Measurements from ENCODE around the gene AK8. TPM values are rescaled to one million over a fixed set of nuclear protein-coding genes. Genes with fewer than 3 reads are reported as not detected.

Gene AK8
- total RNA-seq, 4 donors from 2014 or later, result 0.27 to 1.3 TPM; not detected in 2

- WGBS, 2 donors (ENCODE audit: low coverage in 1 of 2), result 93 to 94% methylated on average over 9 to 27 of the region's 27 CpGs
- Histone ChIP-seq H3K4me3 (no peak overlapping the region), H3K27me3 (no peaks in the 10 kb centered on the region), H3K9me3 (no peaks in the 10 kb centered on the region), H3K4me1 (peaks cover 0 to 10% (median 3%) of the 10 kb centered on the region in 4 donors), H3K36me3 (no peaks in the 10 kb centered on the region), H3K27ac (no peak overlapping the region)
- no peak for DNase-seq
- TF ChIP-seq POLR2A (IDR thresholded peaks at IDR 0.05) (no peak), EP300 (IDR thresholded peaks at IDR 0.05; ENCODE audit: low read depth) (no peak), POLR2AphosphoS5 (IDR thresholded peaks at IDR 0.05) (no peak), CTCF (IDR thresholded peaks at IDR 0.05) (no peak)
- in situ Hi-C loops (cut with MboI; ENCODE audit: low pct_ligation_motif_present in 1 of 4, low pct_unique_long_range_greater_than_20kb in 1 of 4, low sequenced_read_pairs in 3 of 4), result no loop called here
- intact Hi-C loops (cut with DNase I; ENCODE audit: low total_unique reads), result no loop called here
Observed at GRCh38 chr9:132883349-132884294, 5.5 kb upstream of the AK8 start.

- no peak for TF ChIP-seq EP300 (IDR thresholded peaks at IDR 0.05; ENCODE audit: low read depth)
- TF ChIP-seq POLR2AphosphoS5 (IDR thresholded peaks at IDR 0.05), result no peak
- no peak for TF ChIP-seq CTCF (IDR thresholded peaks at IDR 0.05)
- TF ChIP-seq POLR2A (IDR thresholded peaks at IDR 0.05), result no peak
- in situ Hi-C loops (cut with MboI; ENCODE audit: low pct_ligation_motif_present in 1 of 4, low pct_unique_long_range_greater_than_20kb in 1 of 4, low sequenced_read_pairs in 3 of 4) (no loop called here), intact Hi-C loops (cut with DNase I; ENCODE audit: low total_unique reads) (no loop called here)
- no peaks in the 10 kb centered on the region for H3K36me3 ChIP-seq
- H3K27me3 ChIP-seq, result no peaks in the 10 kb centered on the region
- peaks cover 0 to 13% (median 6%) of the 10 kb centered on the region in 4 donors for H3K4me1 ChIP-seq
- WGBS, 2 donors (ENCODE audit: low coverage in 1 of 2), result 89% methylated on average over 6 of the region's 6 CpGs; no CpG with 5 or more reads in 1 of the 2 donors
- no peaks in the 10 kb centered on the region for H3K9me3 ChIP-seq
- no peak for DNase-seq
- H3K27ac ChIP-seq, result no peak overlapping the region
- H3K4me3 ChIP-seq, result no peak overlapping the region
Observed at GRCh38 chr9:132882616-132883015, 4.5 kb upstream of the AK8 start.

- H3K27me3 ChIP-seq, result no peaks in the 10 kb centered on the region
- no peaks in the 10 kb centered on the region for H3K9me3 ChIP-seq
- DNase-seq, result no peak
- intact Hi-C loops (cut with DNase I; ENCODE audit: low total_unique reads) (no loop called here), in situ Hi-C loops (cut with MboI; ENCODE audit: low pct_ligation_motif_present in 1 of 4, low pct_unique_long_range_greater_than_20kb in 1 of 4, low sequenced_read_pairs in 3 of 4) (no loop called here)
- no peak overlapping the region for H3K4me3 ChIP-seq
- TF ChIP-seq EP300 (IDR thresholded peaks at IDR 0.05; ENCODE audit: low read depth), result no peak
- H3K36me3 ChIP-seq, result no peaks in the 10 kb centered on the region
- peaks cover 0 to 16% (median 8%) of the 10 kb centered on the region in 4 donors for H3K4me1 ChIP-seq
- no peak overlapping the region for H3K27ac ChIP-seq
- 66 to 67% methylated on average over 3 to 6 of the region's 6 CpGs for WGBS, 2 donors (ENCODE audit: low coverage in 1 of 2)
Observed at GRCh38 chr9:132881826-132882225, 3.7 kb upstream of the AK8 start.

GRCh38 chr9:132880324-132880661 lies 2.2 kb upstream of the AK8 start:
- Histone ChIP-seq H3K36me3 (no peaks in the 10 kb centered on the region), H3K9me3 (no peaks in the 10 kb centered on the region), H3K27ac (no peak overlapping the region), H3K27me3 (no peaks in the 10 kb centered on the region), H3K4me3 (no peak overlapping the region), H3K4me1 (peaks cover 0 to 16% (median 8%) of the 10 kb centered on the region in 4 donors)
- WGBS, 2 donors (ENCODE audit: low coverage in 1 of 2), result 86 to 94% methylated on average over 5 to 7 of the region's 7 CpGs
- DNase-seq, result no peak
- no peak for TF ChIP-seq POLR2AphosphoS5 (IDR thresholded peaks at IDR 0.05)
- no peak for TF ChIP-seq CTCF (IDR thresholded peaks at IDR 0.05)
- no peak for TF ChIP-seq EP300 (IDR thresholded peaks at IDR 0.05; ENCODE audit: low read depth)
- no peak for TF ChIP-seq POLR2A (IDR thresholded peaks at IDR 0.05)
- intact Hi-C loops (cut with DNase I; ENCODE audit: low total_unique reads) (no loop called here), in situ Hi-C loops (cut with MboI; ENCODE audit: low pct_ligation_motif_present in 1 of 4, low pct_unique_long_range_greater_than_20kb in 1 of 4, low sequenced_read_pairs in 3 of 4) (no loop called here)

All from transverse colon (tissue), 4 donors.